T-helper 9 cell (primary cell): Measurements from ENCODE around the gene SASH3.
"Not testable (repeated sequence)": the region's sequence is repeated elsewhere in the genome, so short reads cannot be mapped to it uniquely, and the experiment has no call there.

ENCODE experiments used
- DNase-seq: peaks from one replicate; pipeline ENCODE4 v3.0.0-alpha.2; 2020
- total RNA-seq, 2 donors: gene quantifications; one replicate each; lab custom pipeline; 2026; lab: John Stamatoyannopoulos, UW

Gene SASH3
- total RNA-seq: 99.7 to 188 reads per million in 2 donors

GRCh38 chrX:129779747-129780146 lies at the start of gene SASH3:
Gene SASH3 (plus strand): TSS chrX:129779949. CDS start chrX:129780098, 149 bp downstream.
- DNase-seq: peak; percentile 52

- DNase-seq: no peak
Measured at GRCh38 chrX:129731228-129731627, 48.5 kb upstream of the SASH3 start.

- no peak for DNase-seq
Measured at GRCh38 chrX:129732857-129733256, 46.9 kb upstream of the SASH3 start.

- DNase-seq: no peak
Measured at GRCh38 chrX:129733335-129733734, 46.4 kb upstream of the SASH3 start.

- DNase-seq: no peak
Measured at GRCh38 chrX:129736491-129736890, 43.3 kb upstream of the SASH3 start.

GRCh38 chrX:129737916-129738315 lies 41.8 kb upstream of the SASH3 start:
- DNase-seq: no peak

GRCh38 chrX:129738466-129739308 lies 41.1 kb upstream of the SASH3 start, which contains the start of gene XPNPEP2:
Gene XPNPEP2 (plus strand): TSS chrX:129738979. CDS start chrX:129739214, 235 bp downstream.
- DNase-seq: no peak

GRCh38 chrX:129739578-129739977 lies 40.2 kb upstream of the SASH3 start:
- no peak for DNase-seq

- no peak for DNase-seq
Measured at GRCh38 chrX:129741880-129742758, 37.6 kb upstream of the SASH3 start.

GRCh38 chrX:129742759-129743152 lies 37.0 kb upstream of the SASH3 start:
- not testable (repeated sequence) for DNase-seq

GRCh38 chrX:129743821-129744220 lies 35.9 kb upstream of the SASH3 start:
- no peak for DNase-seq

- no peak for DNase-seq
Measured at GRCh38 chrX:129744861-129745321, 34.9 kb upstream of the SASH3 start.

- DNase-seq: no peak
Measured at GRCh38 chrX:129746557-129747470, 32.9 kb upstream of the SASH3 start.

GRCh38 chrX:129747533-129747932 lies 32.2 kb upstream of the SASH3 start:
- no peak for DNase-seq

GRCh38 chrX:129748305-129748704 lies 31.4 kb upstream of the SASH3 start:
- DNase-seq: no peak

- no peak for DNase-seq
Measured at GRCh38 chrX:129749069-129749468, 30.7 kb upstream of the SASH3 start.

GRCh38 chrX:129750971-129751370 lies 28.8 kb upstream of the SASH3 start:
- DNase-seq: no peak

- no peak for DNase-seq
Measured at GRCh38 chrX:129754056-129755024, 25.4 kb upstream of the SASH3 start.

- DNase-seq: no peak
Measured at GRCh38 chrX:129755779-129756650, 23.7 kb upstream of the SASH3 start.

GRCh38 chrX:129759576-129760061 lies 20.1 kb upstream of the SASH3 start:
- DNase-seq: peak; percentile 33
